HepG2 (cell line): ENCODE measurements around the gene ASH1L. TPM values are rescaled to one million over a fixed set of nuclear protein-coding genes. Genes with fewer than 3 reads are reported as not detected.
"Not testable (repeated sequence)": the region's sequence is repeated elsewhere in the genome, so short reads cannot be mapped to it uniquely, and the experiment has no call there.

Experiments used
- ATAC-seq: fragments of 200-7000 bp; cut with Tn5 transposase; 3 replicates; pipeline ENCODE4 v1.9.1; 2020; ENCODE audit warnings: mild to moderate bottlenecking, moderate library complexity
- BruUV-seq: library from RNA; stranded (reverse); fragments of 400-500 nt; replicated peaks from 2 replicates; lab custom pipeline; 2021; lab: Mats Ljungman, UMichigan
- CTCF ChIA-PET: fragments of 300-600 bp; formaldehyde crosslinking; extraction: SDS; loops from one replicate; lab custom pipeline; 2021; ENCODE audit warnings: low total read pairs, inconsistent platforms, low intra/inter-chr PET ratio; lab: Yijun Ruan, JAX
- POLR2A ChIA-PET: fragments of 350-600 bp; sonication (Branson Sonifier 250); formaldehyde crosslinking; loops from one replicate; lab custom pipeline; 2020; ENCODE audit warnings: antibody characterized with exemption, inconsistent platforms; lab: Yijun Ruan, JAX
- DNase-seq: peaks from one replicate; pipeline ENCODE4 v3.0.0-alpha.2; 2015; ENCODE audit warnings: low spot score
- FAIRE-seq: peaks from 3 replicates; lab custom pipeline; 2011; peaks lifted over from hg19 to GRCh38; lab: Jason Lieb, UNC
- H2AFZ ChIP-seq: one replicate; pipeline ENCODE4 v1.6.1; 2011; ENCODE audit warnings: low read length, inconsistent platforms
- H3K27ac ChIP-seq: fragments of 300-600 bp; 3 replicates; pipeline ENCODE4 v1.8.0; 2011; ENCODE audit warnings: mixed run types, mild to moderate bottlenecking, mixed read lengths, low read length, inconsistent platforms; ENCODE audit not compliant: insufficient read depth; ENCODE audit errors: extremely low read length
- H3K27me3 ChIP-seq, 2 experiments: fragments of 200-600 bp in 1 of 2; 2 replicates in 1 of 2; 3 replicates in 1 of 2; pipeline versions ENCODE4 v1.6.0 to v1.8.0; 2011; ENCODE audit warnings: low read length in 2 of 2, mild to moderate bottlenecking in 2 of 2, moderate library complexity in 2 of 2, inconsistent platforms in 1 of 2; ENCODE audit not compliant: insufficient read depth in 2 of 2, control insufficient read depth in 1 of 2
- H3K36me3 ChIP-seq, 2 experiments: fragments of 200-600 bp in 1 of 2; replicated peaks in 1 of 2; 2 replicates in 1 of 2; 3 replicates in 1 of 2; pipeline versions ENCODE4 v1.5.1 to v1.8.0; 2011; ENCODE audit warnings: low read length in 2 of 2, inconsistent platforms in 1 of 2; ENCODE audit not compliant: insufficient read depth in 2 of 2, control insufficient read depth in 1 of 2
- H3K4me1 ChIP-seq: 2 replicates; pipeline ENCODE4 v1.5.1; 2012; ENCODE audit warnings: low read length, inconsistent platforms; ENCODE audit not compliant: insufficient read depth
- H3K4me2 ChIP-seq: 2 replicates; pipeline ENCODE4 v1.6.0; 2011; ENCODE audit warnings: low read depth, low read length, inconsistent platforms
- H3K4me3 ChIP-seq, 3 experiments: fragments of 200-600 bp in 1 of 3; sonication (generic), shearing (Covaris generic) in 1 of 3; replicated peaks in 1 of 3; 2 replicates each; pipeline ENCODE4 v1.5.1; 2011 to 2016; ENCODE audit warnings: low read length in 3 of 3, inconsistent platforms in 2 of 3, low read depth in 2 of 3, mild to moderate bottlenecking in 2 of 3, control low read depth in 1 of 3, mixed read lengths in 1 of 3; ENCODE audit not compliant: insufficient read depth in 1 of 3
- H3K79me2 ChIP-seq: one replicate; pipeline ENCODE4 v1.6.1; 2011; ENCODE audit warnings: low read length, inconsistent platforms; ENCODE audit not compliant: insufficient read depth
- H3K9ac ChIP-seq: 2 replicates; pipeline ENCODE4 v1.6.0; 2011; ENCODE audit warnings: mild to moderate bottlenecking, low read depth, low read length, inconsistent platforms; ENCODE audit not compliant: insufficient read depth
- H3K9me3 ChIP-seq: 2 replicates; pipeline ENCODE4 v1.5.1; 2012; ENCODE audit warnings: mild to moderate bottlenecking, low read length
- H4K20me1 ChIP-seq: 2 replicates; pipeline ENCODE4 v1.6.0; 2011; ENCODE audit warnings: inconsistent platforms, mild to moderate bottlenecking, low read length, moderate library complexity; ENCODE audit not compliant: insufficient read depth
- SRF ChIP-seq: IDR thresholded peaks from 2 replicates; pipeline ENCODE4 v1.6.1; 2011; ENCODE audit warnings: mild to moderate bottlenecking, low read depth, low read length, moderate library complexity
- U2AF2 ChIP-seq: fragments of 200-400 bp; formaldehyde crosslinking; IDR thresholded peaks from 2 replicates; pipeline ENCODE4 v1.6.1; 2017; ENCODE audit warnings: low read depth, mild to moderate bottlenecking, low read length
- ZBTB20 ChIP-seq: sonication (generic); formaldehyde crosslinking; IDR thresholded peaks from 2 replicates; pipeline ENCODE4 v1.8.1; 2023; ENCODE audit warnings: missing genetic modification reagents, low read depth, mild to moderate bottlenecking, borderline replicate concordance
- ZC3H13 ChIP-seq: sonication (generic); formaldehyde crosslinking; IDR thresholded peaks from 2 replicates; pipeline ENCODE4 v1.8.1; 2023; ENCODE audit warnings: mild to moderate bottlenecking, missing genetic modification reagents, moderate library complexity
- ZKSCAN1 ChIP-seq: fragments of 150-350 bp; IDR thresholded peaks from 2 replicates; pipeline ENCODE4 v1.6.1; 2014; ENCODE audit warnings: low read length
- WGBS: methylation state at CpG from one replicate; pipeline ENCODE4 v1.1.6; 2017; ENCODE audit warnings: low lambda C conversion rate; 5-methylcytosine and 5-hydroxymethylcytosine counted together
- in situ Hi-C: cut with HindIII; loops from 2 replicates; pipeline ENCODE4 v1.10.0; 2017; ENCODE audit warnings: low pct_unique_long_range_greater_than_20kb; ENCODE audit not compliant: extremely low pct_ligation_motif_present
- intact Hi-C: fragments of 100-400 bp; cut with micrococcal nuclease; formaldehyde crosslinking; loops from one replicate; pipeline ENCODE4 v1.10.0; 2022; ENCODE audit not compliant: unreplicated experiment
- polyA plus RNA-seq, 8 experiments: library from polyadenylated mRNA; depleted of rRNA in 3 of 8; stranded (reverse) in 7 of 8; unstranded in 1 of 8; fragments of >200 nt; fragmentation: Illumina TruSeq in 4 of 8; extraction: Trizol in 4 of 8; gene quantifications; 2 replicates each; pipeline versions ENCODE4 v1.2.1 to v1.2.3, GENCODE V29; 2011 to 2016; ENCODE audit warnings: low read depth in 4 of 8, missing spikeins in 1 of 8, mixed read lengths in 1 of 8; ENCODE audit not compliant: insufficient read depth in 1 of 8
- total RNA-seq, 5 experiments: library from RNA; depleted of rRNA; stranded (reverse); fragments of >200 nt; fragmentation: Illumina TruSeq; extraction: Trizol; gene quantifications; 2 replicates each; pipeline ENCODE4 v1.2.3, GENCODE V29; 2016; ENCODE audit warnings: low read depth in 1 of 5

Gene ASH1L
- total and polyA plus RNA-seq, 2 of the 13 experiments (the other 11 are each of a cell fraction or from before 2014, with no cell fraction given): 10.2 to 15.3 TPM

- Histone ChIP-seq H3K27me3 (no peaks in the 10 kb centered on the region), H3K79me2 (no peaks in the 10 kb centered on the region), H3K9me3 (no peaks in the 10 kb centered on the region), H4K20me1 (no peaks in the 10 kb centered on the region), H3K4me1 (peaks cover 16% of the 10 kb centered on the region), H3K4me2 (no peak overlapping the region), H2AFZ (no peak overlapping the region), H3K36me3 (no peaks in the 10 kb centered on the region), H3K27ac (no peak overlapping the region), H3K4me3 (no peak overlapping the region), H3K9ac (no peak overlapping the region)
- intact Hi-C loops (no loop called here), in situ Hi-C loops (loop anchor here (10.0 kb wide), 2 partner anchors 352 to 392 kb away; partner anchors contain the start of genes MTX1 and THBS3)
- DNase-seq (no peak), FAIRE-seq (no peak), ATAC-seq (no peak)
- CTCF ChIA-PET: no interaction called here
- POLR2A ChIA-PET: no interaction called here
- TF ChIP-seq U2AF2 (no peak), ZC3H13 (CRISPR knock-in tag) (no peak), ZBTB20 (no peak), SRF (no peak), ZKSCAN1 (no peak)
- 80% methylated on average over 5 of the region's 5 CpGs for WGBS
- BruUV-seq: no TSS peak
These were observed 34.3 kb upstream of the ASH1L start for GRCh38 chr1:155596864-155597263.

DNA sequence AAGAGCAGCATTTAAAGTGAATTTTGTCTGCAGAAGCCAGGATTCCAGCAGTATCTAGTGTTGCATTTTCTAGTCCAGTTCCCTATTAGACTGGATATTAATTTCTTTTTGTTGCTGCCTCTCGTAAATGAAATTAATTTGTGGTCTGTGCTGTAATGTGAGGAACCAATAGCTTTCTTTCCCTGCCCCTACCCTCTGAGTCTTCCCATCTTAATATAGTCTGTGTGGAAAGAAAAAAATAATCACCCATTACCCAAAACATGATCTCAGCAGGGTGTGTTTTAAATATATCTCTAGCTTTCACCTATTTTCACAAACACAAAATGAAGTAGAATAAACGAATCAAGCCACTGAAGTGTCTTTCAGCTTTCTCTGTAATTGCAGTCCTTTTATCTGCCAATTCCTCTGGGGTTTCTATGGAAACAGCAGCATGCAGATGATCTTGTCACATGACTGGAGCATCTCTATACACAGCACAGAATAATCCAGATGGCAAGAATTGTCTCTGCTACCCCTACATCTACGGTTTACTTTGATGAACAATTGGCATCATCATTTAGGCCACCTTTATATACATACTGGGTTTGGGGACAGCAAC, 33.4 kb upstream of the ASH1L start:
- H3K36me3 ChIP-seq: not testable (repeated sequence)

More for the DNA sequence above, 33.4 kb upstream of the ASH1L start:
- BruUV-seq, H3K79me2 ChIP-seq, CTCF ChIA-PET, DNase-seq, H4K20me1 ChIP-seq, H3K9ac ChIP-seq, H2AFZ ChIP-seq, H3K27me3 ChIP-seq, H3K27ac ChIP-seq, H3K9me3 ChIP-seq, FAIRE-seq, H3K4me2 ChIP-seq, POLR2A ChIA-PET, H3K4me3 ChIP-seq, intact Hi-C loops, ATAC-seq: not testable (repeated sequence)
- 33% methylated on average over 3 of the region's 3 CpGs for WGBS
- in situ Hi-C loops: loop anchor here (10.0 kb wide), 2 partner anchors 351 to 391 kb away; partner anchors contain the start of genes MTX1 and THBS3
- H3K4me1 ChIP-seq: peaks cover 16% of the 10 kb centered on the region
